ENCODE measurements around the gene SLC15A5. TPM values are rescaled to one million over a fixed set of nuclear protein-coding genes. Genes with fewer than 3 reads are reported as not detected.

SLC15A5 gene
- polyA plus RNA-seq, 1 of the 3 experiments (the other 2 are of a cell fraction) = not detected

GRCh38 chr12:16158050-16158449, 119.4 kb downstream of the SLC15A5 start:
- TF ChIP-seq TCF12 (IDR thresholded peaks at IDR 0.05) (no peak), FOSL2 (IDR thresholded peaks at IDR 0.05; ENCODE audit: borderline replicate concordance, low read depth) (no peak), CHD2 (IDR thresholded peaks at IDR 0.05; ENCODE audit: low read length, partially characterized antibody) (no peak), SIN3A (IDR thresholded peaks at IDR 0.05; ENCODE audit: borderline replicate concordance, low read depth, low read length) (no peak), NFIC (IDR thresholded peaks at IDR 0.05; ENCODE audit: borderline replicate concordance) (no peak), RAD21 (IDR thresholded peaks at IDR 0.05; ENCODE audit: low read length) (no peak), MXI1 (IDR thresholded peaks at IDR 0.05; ENCODE audit: low read depth, low read length) (no peak), RFX5 (IDR thresholded peaks at IDR 0.05; ENCODE audit: low read length) (no peak), REST (IDR thresholded peaks at IDR 0.05; ENCODE audit: low read depth, low read length) (no peak), FOXJ3 (CRISPR knock-in tag; IDR thresholded peaks at IDR 0.05) (no peak), EP300 (IDR thresholded peaks at IDR 0.05; ENCODE audit: borderline replicate concordance in 1 of 2, low read depth in 1 of 2, low read length in 1 of 2) (no peak), RXRA (IDR thresholded peaks at IDR 0.05; ENCODE audit: borderline replicate concordance, low read depth) (no peak), TEAD4 (IDR thresholded peaks at IDR 0.05; ENCODE audit: borderline replicate concordance, insufficient read depth) (no peak), NRF1 (IDR thresholded peaks at IDR 0.05; ENCODE audit: low read depth, low read length) (no peak), RCOR1 (IDR thresholded peaks at IDR 0.05; ENCODE audit: low read length) (no peak), CTCF (IDR thresholded peaks at IDR 0.05) (no peak), FOXM1 (IDR thresholded peaks at IDR 0.05; ENCODE audit: low read depth) (no peak), JUND (IDR thresholded peaks at IDR 0.05) (no peak), MEF2A (IDR thresholded peaks at IDR 0.05; ENCODE audit: borderline replicate concordance, low read depth) (no peak)
- Histone ChIP-seq H3K27me3 (ENCODE audit: insufficient read depth) (no peaks in the 10 kb centered on the region), H3K36me3 (replicated peaks in 1 of 2; ENCODE audit: control insufficient read depth in 1 of 2, insufficient read depth in 2 of 2, low read length in 1 of 2) (no peaks in the 10 kb centered on the region), H3K4me2 (no peak overlapping the region), H3K9me3 (no peaks in the 10 kb centered on the region), H2AFZ (ENCODE audit: low read depth) (no peak overlapping the region), H3K4me3 (ENCODE audit: low read depth in 2 of 2, low read length in 1 of 2) (no peak overlapping the region), H3K79me2 (ENCODE audit: insufficient read depth) (no peaks in the 10 kb centered on the region), H3F3A (replicated peaks; ENCODE audit: insufficient read depth) (no peaks in the 10 kb centered on the region), H3K27ac (ENCODE audit: low read depth in 2 of 2, low read length in 1 of 2) (no peak overlapping the region), H4K20me1 (ENCODE audit: insufficient read depth) (no peaks in the 10 kb centered on the region), H3K9ac (no peak overlapping the region), H3K4me1 (ENCODE audit: control insufficient read depth in 1 of 2, insufficient read depth in 2 of 2, low read depth in 1 of 2, low read length in 1 of 2) (no peaks in the 10 kb centered on the region), H3K9me2 (no peaks in the 10 kb centered on the region)
- ChIA-PET POLR2A (no interaction called here), CTCF (no interaction called here)
- 12% methylated on average over 1 of the region's 1 CpG for WGBS (ENCODE audit: low lambda C conversion rate)
- no peak for DNase-seq
